ENCODE results near the gene ZNF586.

- TF ChIP-seq CTCF (IDR thresholded peaks at IDR 0.05; ENCODE audit: low read depth, low read length, poor library complexity, severe bottlenecking): no peak
- no peak for TF ChIP-seq EZH2phosphoT487 (IDR thresholded peaks at IDR 0.05; ENCODE audit: borderline replicate concordance, low read length)
These were observed 4.0 kb downstream of the ZNF586 start for GRCh38 chr19:57773488-57773887.

Measured in DOHH2 (cell line).